H1 (cell line): ENCODE data around the gene CMTR1. TPM values are rescaled to one million over a fixed set of nuclear protein-coding genes. Genes with fewer than 3 reads are reported as not detected.
A peak's percentile ranks its signal among the peaks of the same experiment; 100 is the strongest.

Source experiments
- CTCF ChIA-PET: fragments of 300-600 bp; sonication (Branson Sonifier 250); formaldehyde crosslinking; loops from one replicate; lab custom pipeline; 2021; ENCODE audit not compliant: partially characterized antibody; lab: Charles Lee
- POLR2A ChIA-PET: fragments of 300-600 bp; sonication (Branson Sonifier 250); formaldehyde crosslinking; loops from one replicate; lab custom pipeline; 2021; ENCODE audit warnings: inconsistent platforms; ENCODE audit not compliant: partially characterized antibody; lab: Charles Lee
- DNase-seq, 2 experiments: peaks; one replicate each; pipeline versions ENCODE4 v3.0.0 to v3.0.0-alpha.2; 2010 to 2022; ENCODE audit warnings: low spot score in 2 of 2, low read depth in 1 of 2, mixed read lengths in 1 of 2
- FAIRE-seq: peaks from 2 replicates; lab custom pipeline; 2011; peaks lifted over from hg19 to GRCh38; lab: Jason Lieb, UNC
- H2AFZ ChIP-seq: 2 replicates; pipeline ENCODE4 v1.8.1; 2012; ENCODE audit warnings: low read length, inconsistent platforms
- H2AK5ac ChIP-seq: 2 replicates; pipeline ENCODE4 v1.6.1; 2013; ENCODE audit warnings: low read depth, low read length
- H2BK120ac ChIP-seq: replicated peaks from 2 replicates; pipeline ENCODE3; 2013; ENCODE audit warnings: low read depth, low read length, inconsistent platforms
- H2BK12ac ChIP-seq: 2 replicates; pipeline ENCODE4 v1.6.1; 2013; ENCODE audit warnings: low read depth, low read length
- H2BK15ac ChIP-seq: 2 replicates; pipeline ENCODE4 v1.6.1; 2013; ENCODE audit warnings: low read length
- H2BK20ac ChIP-seq: 2 replicates; pipeline ENCODE4 v1.6.1; 2013; ENCODE audit warnings: low read length
- H2BK5ac ChIP-seq: 2 replicates; pipeline ENCODE4 v1.6.1; 2013; ENCODE audit warnings: low read depth, low read length
- H3K14ac ChIP-seq: 2 replicates; pipeline ENCODE4 v1.6.1; 2013; ENCODE audit warnings: inconsistent platforms; ENCODE audit not compliant: insufficient read length
- H3K18ac ChIP-seq: 2 replicates; pipeline ENCODE4 v1.6.1; 2013; ENCODE audit warnings: low read length; ENCODE audit errors: extremely low read depth
- H3K23ac ChIP-seq: 2 replicates; pipeline ENCODE4 v1.6.1; 2013; ENCODE audit warnings: inconsistent platforms; ENCODE audit not compliant: insufficient read length
- H3K23me2 ChIP-seq: 2 replicates; pipeline ENCODE4 v1.6.1; 2013; ENCODE audit warnings: low read depth, low read length
- H3K27ac ChIP-seq: 2 replicates; pipeline ENCODE4 v1.6.1; 2011; ENCODE audit warnings: low read depth, low read length, inconsistent platforms
- H3K27me3 ChIP-seq, 4 experiments: replicated peaks in 1 of 4; 1 replicate in 1 of 4; 2 replicates in 3 of 4; pipeline versions ENCODE4 v1.6.1 to v1.8.1; 2011 to 2013; ENCODE audit warnings: low read length in 3 of 4, mild to moderate bottlenecking in 3 of 4, inconsistent platforms in 2 of 4, mixed read lengths in 2 of 4, moderate library complexity in 1 of 4; ENCODE audit not compliant: control insufficient read depth in 3 of 4, insufficient read depth in 3 of 4; ENCODE audit errors: extremely low read depth in 1 of 4
- H3K36me3 ChIP-seq, 4 experiments: 2 replicates each; pipeline versions ENCODE4 v1.6.1 to v1.8.1; 2011 to 2013; ENCODE audit warnings: mild to moderate bottlenecking in 4 of 4, low read length in 3 of 4, moderate library complexity in 2 of 4, control low read depth in 1 of 4, inconsistent platforms in 1 of 4; ENCODE audit not compliant: insufficient read depth in 4 of 4, control insufficient read depth in 2 of 4
- H3K4ac ChIP-seq: replicated peaks from 2 replicates; pipeline ENCODE3; 2013; ENCODE audit warnings: low read length, low read depth, mixed read lengths, inconsistent platforms; ENCODE audit not compliant: insufficient read length
- H3K4me1 ChIP-seq, 4 experiments: replicated peaks in 1 of 4; 1 replicate in 1 of 4; 2 replicates in 3 of 4; pipeline versions ENCODE4 v1.6.1 to v1.8.1; 2011 to 2013; ENCODE audit warnings: low read length in 3 of 4, inconsistent platforms in 2 of 4, mixed read lengths in 1 of 4; ENCODE audit not compliant: insufficient read depth in 4 of 4, control insufficient read depth in 3 of 4
- H3K4me2 ChIP-seq, 2 experiments: 2 replicates each; pipeline versions ENCODE4 v1.6.1 to v1.8.1; 2011 to 2013; ENCODE audit warnings: low read depth in 2 of 2, low read length in 2 of 2, control low read depth in 1 of 2, inconsistent platforms in 1 of 2, mild to moderate bottlenecking in 1 of 2; ENCODE audit not compliant: insufficient read depth in 1 of 2
- H3K4me3 ChIP-seq, 4 experiments: fragments of 200-600, 300-600 bp in 1 of 4; sonication (generic), shearing (Covaris generic), sonication (Bioruptor Twin) in 1 of 4; 2 replicates each; pipeline versions ENCODE4 v1.5.1 to v1.8.1; 2011 to 2016; ENCODE audit warnings: low read length in 4 of 4, low read depth in 3 of 4, control low read depth in 2 of 4, inconsistent platforms in 2 of 4, mild to moderate bottlenecking in 2 of 4, mixed read lengths in 1 of 4, moderate library complexity in 1 of 4; ENCODE audit not compliant: insufficient read depth in 2 of 4; ENCODE audit errors: extremely low read depth in 1 of 4
- H3K56ac ChIP-seq: replicated peaks from 2 replicates; pipeline ENCODE3; 2013; ENCODE audit warnings: low read depth, mild to moderate bottlenecking, mixed read lengths, low read length, inconsistent platforms; ENCODE audit not compliant: insufficient read length
- H3K79me1 ChIP-seq: 2 replicates; pipeline ENCODE4 v1.6.1; 2013; ENCODE audit warnings: low read depth, low read length, control low read depth
- H3K79me2 ChIP-seq, 2 experiments: 2 replicates each; pipeline versions ENCODE4 v1.6.1 to v1.8.1; 2012 to 2013; ENCODE audit warnings: low read length in 2 of 2, mild to moderate bottlenecking in 2 of 2, inconsistent platforms in 1 of 2; ENCODE audit not compliant: insufficient read depth in 2 of 2, control insufficient read depth in 1 of 2
- H3K9ac ChIP-seq, 4 experiments: replicated peaks in 1 of 4; 1 replicate in 1 of 4; 2 replicates in 3 of 4; pipeline versions ENCODE4 v1.6.1 to v1.8.1; 2011 to 2013; ENCODE audit warnings: low read depth in 3 of 4, low read length in 3 of 4, control low read depth in 2 of 4, mild to moderate bottlenecking in 2 of 4, moderate library complexity in 2 of 4, inconsistent platforms in 1 of 4; ENCODE audit errors: extremely low read depth in 1 of 4
- H3K9me3 ChIP-seq, 2 experiments: 2 replicates each; pipeline versions ENCODE4 v1.6.1 to v1.8.1; 2012 to 2013; ENCODE audit warnings: mild to moderate bottlenecking in 2 of 2, moderate library complexity in 2 of 2, control low read depth in 1 of 2, inconsistent platforms in 1 of 2, low read depth in 1 of 2, low read length in 1 of 2, mixed read lengths in 1 of 2; ENCODE audit not compliant: insufficient read depth in 2 of 2
- H4K20me1 ChIP-seq, 2 experiments: replicated peaks in 1 of 2; 2 replicates each; pipeline versions ENCODE3 to v1.8.1; 2011 to 2013; ENCODE audit warnings: inconsistent platforms in 2 of 2, low read length in 2 of 2, mild to moderate bottlenecking in 1 of 2; ENCODE audit not compliant: insufficient read depth in 2 of 2, control insufficient read depth in 1 of 2
- H4K5ac ChIP-seq: 2 replicates; pipeline ENCODE4 v1.6.1; 2013; ENCODE audit warnings: low read length, low read depth, mixed read lengths, inconsistent platforms; ENCODE audit not compliant: insufficient read length
- H4K8ac ChIP-seq: 2 replicates; pipeline ENCODE4 v1.8.0; 2013; ENCODE audit warnings: mild to moderate bottlenecking, moderate library complexity, low read length, inconsistent platforms; ENCODE audit not compliant: insufficient read depth; ENCODE audit errors: extremely low read depth
- H4K91ac ChIP-seq: replicated peaks from 2 replicates; pipeline ENCODE3; 2013; ENCODE audit warnings: low read length, mixed read lengths, inconsistent platforms; ENCODE audit not compliant: insufficient read length
- EGR1 ChIP-seq: IDR thresholded peaks from 2 replicates; pipeline ENCODE4 v1.6.1; 2011; ENCODE audit warnings: low read depth, low read length, borderline replicate concordance
- EP300 ChIP-seq, 2 experiments: IDR thresholded peaks; 1 replicate in 1 of 2; 2 replicates in 1 of 2; pipeline ENCODE4 v1.6.1; 2011 to 2012; ENCODE audit warnings: low read depth in 2 of 2, low read length in 2 of 2, mild to moderate bottlenecking in 2 of 2, borderline replicate concordance in 1 of 2, inconsistent platforms in 1 of 2, moderate library complexity in 1 of 2
- FOSL1 ChIP-seq: IDR thresholded peaks from 2 replicates; pipeline ENCODE4 v1.6.1; 2011; ENCODE audit warnings: mild to moderate bottlenecking, low read depth, low read length, moderate library complexity; ENCODE audit not compliant: insufficient read depth
- JUND ChIP-seq: IDR thresholded peaks from 2 replicates; pipeline ENCODE4 v1.6.1; 2011; ENCODE audit warnings: mild to moderate bottlenecking, improper control_type of control experiment, low read length
- KDM5A ChIP-seq: fragments of 200-600 bp; IDR thresholded peaks from 2 replicates; pipeline ENCODE4 v1.7.1; 2012; ENCODE audit warnings: mild to moderate bottlenecking, low read length, inconsistent platforms, mixed read lengths
- NRF1 ChIP-seq: IDR thresholded peaks from 2 replicates; pipeline ENCODE4 v1.6.1; 2011; ENCODE audit warnings: mild to moderate bottlenecking, low read depth, low read length, improper control_type of control experiment
- POLR2AphosphoS5 ChIP-seq: IDR thresholded peaks from 2 replicates; pipeline ENCODE4 v1.6.1; 2011; ENCODE audit warnings: low read depth, low read length
- RFX5 ChIP-seq: IDR thresholded peaks from 2 replicates; pipeline ENCODE4 v1.6.1; 2011; ENCODE audit warnings: low read depth, low read length, improper control_type of control experiment, borderline replicate concordance
- SP1 ChIP-seq: IDR thresholded peaks from 2 replicates; pipeline ENCODE4 v1.6.1; 2011; ENCODE audit warnings: low read depth, low read length
- TAF7 ChIP-seq: optimal IDR thresholded peaks from 2 replicates; pipeline ENCODE3; 2011; ENCODE audit warnings: low read depth, mild to moderate bottlenecking, inconsistent platforms, low read length, moderate library complexity, borderline replicate concordance
- TCF12 ChIP-seq: IDR thresholded peaks from 2 replicates; pipeline ENCODE4 v1.6.1; 2011; ENCODE audit warnings: low read depth, mild to moderate bottlenecking, low read length
- TEAD4 ChIP-seq: IDR thresholded peaks from 2 replicates; pipeline ENCODE4 v1.6.1; 2012; ENCODE audit warnings: low read depth, low read length, inconsistent platforms, mixed read lengths
- YY1 ChIP-seq: IDR thresholded peaks from 2 replicates; pipeline ENCODE4 v1.6.1; 2011; ENCODE audit warnings: low read depth, mild to moderate bottlenecking, low read length
- WGBS, 2 experiments: shearing (Covaris generic) in 1 of 2; methylation state at CpG; one replicate each; pipeline versions ENCODE4 v1.1.6 to v1.1.7; 2013 to 2015; ENCODE audit warnings: low lambda C conversion rate in 2 of 2, mixed read lengths in 2 of 2, inconsistent platforms in 1 of 2, low coverage in 1 of 2, missing lambda C conversion rate in 1 of 2; ENCODE audit not compliant: insufficient replicate concordance in 2 of 2, insufficient coverage in 1 of 2, insufficient read length in 1 of 2; ENCODE audit errors: extremely low coverage in 1 of 2, missing lambda C conversion rate in 1 of 2; 5-methylcytosine and 5-hydroxymethylcytosine counted together
- polyA plus RNA-seq, 7 experiments: library from polyadenylated mRNA; depleted of rRNA in 3 of 7; stranded (reverse) in 5 of 7; unstranded in 2 of 7; fragments of >200 nt in 5 of 7; fragments of 200-250 nt in 2 of 7; gene quantifications; 1 replicate in 5 of 7; 2 replicates in 1 of 7; 4 replicates in 1 of 7; pipeline versions ENCODE4 v1.2.1 to v1.2.3, GENCODE V29; 2011 to 2013; ENCODE audit warnings: missing spikeins in 2 of 7, mixed read lengths in 2 of 7
- total RNA-seq: library from RNA; stranded (reverse); fragmentation: NEBNext Ultra II Directional; extraction: Animal tissue kit (Norgen Biotek cat#: 25700); gene quantifications from 2 replicates; pipeline ENCODE4 v1.2.1, GENCODE V29; 2021
- TF ChIP-seq, protein P1 (sequence below): IDR thresholded peaks from 2 replicates; pipeline ENCODE4 v1.6.1; 2011; ENCODE audit warnings: low read depth, mild to moderate bottlenecking, low read length; ENCODE audit not compliant: insufficient read depth

Gene CMTR1
- total and polyA plus RNA-seq, 2 of the 8 experiments (the other 6 are each of a cell fraction or from before 2014, with no cell fraction given): 15.2 to 33.1 TPM

DNA sequence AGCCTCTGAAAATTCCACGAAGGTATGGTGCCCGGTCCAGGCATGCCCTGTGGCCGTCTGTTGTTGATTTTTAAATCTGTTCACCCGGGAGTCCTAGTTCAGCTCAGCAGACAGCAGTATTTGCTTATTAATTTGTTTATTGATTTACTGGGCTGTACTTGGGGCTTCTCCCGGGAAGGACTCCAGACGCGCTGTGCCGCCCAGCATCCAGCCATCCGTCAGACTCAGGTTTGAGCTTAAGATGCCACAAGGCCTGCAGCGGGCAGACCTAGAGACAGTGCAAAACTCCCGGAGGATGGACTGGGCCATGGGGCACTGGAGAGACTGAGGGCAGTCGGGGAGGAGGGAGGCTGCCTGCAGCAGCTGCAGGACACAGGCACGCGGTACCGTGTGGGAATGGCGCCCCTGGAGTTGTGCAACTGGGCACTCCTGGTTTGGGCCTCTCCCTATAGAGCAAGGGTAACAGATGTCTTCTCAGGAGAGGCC lies 83.9 kb downstream of the CMTR1 start:
- no peaks in the 10 kb centered on the region for H3K9me3 ChIP-seq
- H4K91ac ChIP-seq: no peak overlapping the region
- peak overlapping the region; percentile 46; the same call in 1 of the 2 replicates for H2BK15ac ChIP-seq
- CTCF ChIA-PET: interaction anchor here (1.1 to 2.4 kb wide), 13 partner anchors 8 to 137 kb away, joined by 3 to 11 read pairs (median 5); no protein-coding TSS in a partner anchor
- H2BK12ac ChIP-seq: 0 out of 2 replicates have a peak overlapping the region, but pooled peaks have one; percentile 68
- no peak overlapping the region for H3K4me3 ChIP-seq
- no peak overlapping the region for H3K18ac ChIP-seq
- H3K4me1 ChIP-seq: peaks cover 2 to 41% (median 33%) of the 10 kb centered on the region in 4 experiments
- H3K79me2 ChIP-seq: no peaks in the 10 kb centered on the region
- H3K36me3 ChIP-seq: no peaks in the 10 kb centered on the region
- no peak overlapping the region for H3K4ac ChIP-seq
- DNase-seq (no peak), FAIRE-seq (no peak)
- H3K4me2 ChIP-seq: no peak overlapping the region
- H2BK20ac ChIP-seq: no peak overlapping the region
- no peak overlapping the region for H3K27ac ChIP-seq
- no peak overlapping the region for H2BK5ac ChIP-seq
- H2AK5ac ChIP-seq: no peak overlapping the region
- H4K8ac ChIP-seq: peak overlapping the region; percentile 29; the same call in 1 of the 2 replicates
- no peak overlapping the region for H3K56ac ChIP-seq
- peaks cover 0 to 17% (median 10%) of the 10 kb centered on the region in 4 experiments; a peak in 6 of 7 replicates for H3K27me3 ChIP-seq
- 75% methylated on average over 16 of the region's 16 CpGs; no CpG with 5 or more reads in 1 of the 2 experiments for WGBS, 2 experiments
- POLR2A ChIA-PET: interaction anchor here (0.8 to 1.5 kb wide), 2 partner anchors 8 to 26 kb away, joined by 3 to 5 read pairs; no protein-coding TSS in a partner anchor
- H4K5ac ChIP-seq: no peak overlapping the region
- H3K14ac ChIP-seq: no peak overlapping the region
- H3K9ac ChIP-seq: no peak overlapping the region
- peaks cover 4% of the 10 kb centered on the region for H3K23me2 ChIP-seq
- peak overlapping the region; percentile 27; the same call in 1 of the 2 replicates for H2AFZ ChIP-seq
- H4K20me1 ChIP-seq: no peaks in the 10 kb centered on the region
- no peak overlapping the region for H3K23ac ChIP-seq
- H3K79me1 ChIP-seq: no peaks in the 10 kb centered on the region
- H2BK120ac ChIP-seq: no peak overlapping the region
- no peak for TF ChIP-seq TEAD4
- no peak for TF ChIP-seq YY1
- no peak for TF ChIP-seq JUND
- TF ChIP-seq, protein P1, sequence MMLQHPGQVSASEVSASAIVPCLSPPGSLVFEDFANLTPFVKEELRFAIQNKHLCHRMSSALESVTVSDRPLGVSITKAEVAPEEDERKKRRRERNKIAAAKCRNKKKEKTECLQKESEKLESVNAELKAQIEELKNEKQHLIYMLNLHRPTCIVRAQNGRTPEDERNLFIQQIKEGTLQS: no peak
- no peak for TF ChIP-seq TCF12
- TF ChIP-seq FOSL1: no peak
- TF ChIP-seq POLR2AphosphoS5: no peak
- no peak for TF ChIP-seq KDM5A
- TF ChIP-seq RFX5: no peak
- no peak for TF ChIP-seq TAF7
- TF ChIP-seq EP300 (IDR thresholded peaks at IDR 0.05; ENCODE audit: borderline replicate concordance in 1 of 2, low read depth in 2 of 2, low read length in 2 of 2): no peak
- no peak for TF ChIP-seq EGR1
- TF ChIP-seq SP1: no peak
- TF ChIP-seq NRF1: no peak
